Kidney glomerular epithelial cell (primary cell): ENCODE results near the gene PPARG.

Experiments
- DNase-seq: peaks from one replicate; lab custom pipeline; 2025; lab: John Stamatoyannopoulos, UW

The PPARG gene

DNA sequence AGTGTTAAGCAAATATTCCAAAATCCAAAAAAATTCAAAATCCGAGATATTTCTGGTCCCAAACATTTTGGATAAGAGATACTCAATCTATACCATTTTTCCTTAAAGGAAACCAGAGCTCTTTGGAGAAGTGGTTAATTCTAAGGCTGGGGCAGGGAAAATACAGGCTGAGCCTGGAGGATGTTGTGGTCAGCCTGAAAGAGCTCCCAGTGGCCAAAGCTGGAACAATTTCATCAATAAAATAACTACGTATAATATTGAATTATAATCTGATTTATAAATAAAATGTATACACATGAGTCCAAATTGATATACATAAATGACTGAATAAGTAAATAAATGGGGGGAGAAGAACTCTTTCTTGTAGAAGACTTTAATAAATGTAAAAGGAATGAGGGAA, 24.6 kb downstream of the PPARG start:
- DNase-seq, result no peak

DNA sequence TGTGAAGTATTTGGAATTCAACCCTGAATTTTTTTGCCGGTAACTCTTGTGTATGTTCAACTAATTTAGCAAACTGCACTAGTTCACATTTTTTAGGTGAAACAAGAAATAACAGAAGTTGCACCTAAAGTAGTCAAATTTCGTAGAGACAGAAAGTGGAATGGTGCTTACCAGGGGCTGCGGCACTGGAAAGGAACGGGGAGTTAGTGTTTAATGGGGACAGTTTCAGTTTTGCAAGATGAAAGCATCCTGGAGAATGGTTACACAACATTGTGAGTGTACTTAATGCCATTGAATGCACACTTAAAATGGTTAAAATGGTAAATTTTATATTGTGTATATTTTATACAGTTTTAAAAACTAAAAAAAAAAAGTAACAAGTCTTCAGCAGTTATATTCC, 27.4 kb downstream of the PPARG start:
- no peak for DNase-seq

GRCh38 chr3:12316729-12317351, 28.0 kb downstream of the PPARG start:
- DNase-seq, result no peak

DNA sequence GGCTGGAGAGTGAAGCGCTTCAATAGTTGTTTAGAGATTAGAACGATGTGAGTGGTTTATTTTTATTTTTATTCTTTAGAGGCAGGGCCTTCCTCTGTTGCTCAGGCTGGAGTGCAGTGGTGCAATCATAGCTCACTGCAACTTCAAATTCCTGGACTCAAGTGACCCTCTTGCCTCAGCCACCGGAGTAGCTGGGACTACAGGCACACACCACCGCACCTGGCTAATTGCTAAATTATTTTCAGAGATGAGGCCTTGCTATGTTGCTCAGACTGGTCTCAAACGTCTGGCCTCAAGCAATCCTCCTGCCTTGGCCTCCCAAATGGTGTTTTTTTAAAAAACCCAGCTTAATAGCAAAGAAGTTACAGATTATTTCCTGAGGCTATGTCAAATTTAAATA, 29.0 kb downstream of the PPARG start:
- DNase-seq, result no peak

DNA sequence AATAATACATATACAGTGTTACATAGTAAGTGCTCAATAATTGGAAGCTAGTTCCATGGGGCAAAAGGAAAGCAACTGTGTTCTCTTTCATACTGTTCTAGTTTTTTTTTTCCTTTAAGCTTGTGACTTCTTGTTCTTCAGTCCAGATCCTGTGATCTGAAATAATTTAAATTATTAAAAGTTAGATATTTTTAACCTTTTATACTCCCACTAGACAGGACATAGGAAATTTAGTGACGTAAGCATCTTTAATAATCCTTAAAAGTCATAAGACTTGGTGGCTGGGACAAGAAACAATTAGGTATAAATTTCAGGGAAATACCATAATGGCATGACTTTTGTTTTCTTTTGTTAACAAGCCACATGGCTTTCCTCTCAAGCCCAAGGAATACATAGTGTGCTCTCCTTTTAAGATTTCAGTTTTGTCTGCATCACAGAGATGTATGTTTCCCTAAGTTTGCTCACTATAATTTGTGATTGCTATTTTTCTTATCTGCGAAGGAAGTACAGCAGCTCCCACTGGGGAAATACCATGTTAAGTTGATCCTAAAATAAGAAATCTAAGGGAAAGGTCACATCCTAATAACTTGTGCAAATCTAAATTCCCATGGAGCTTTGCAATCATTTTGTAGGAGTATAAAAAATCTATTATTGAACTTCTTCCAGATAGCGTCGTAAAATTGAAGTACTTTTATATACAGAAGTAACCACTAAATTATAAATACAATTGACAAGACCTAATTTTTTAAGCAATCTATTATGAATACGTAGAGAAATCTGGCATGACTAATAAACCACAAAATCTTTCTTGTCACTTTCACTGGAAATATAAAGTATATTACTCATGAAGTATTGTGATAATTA, 30.1 kb downstream of the PPARG start:
- DNase-seq, result no peak

DNA sequence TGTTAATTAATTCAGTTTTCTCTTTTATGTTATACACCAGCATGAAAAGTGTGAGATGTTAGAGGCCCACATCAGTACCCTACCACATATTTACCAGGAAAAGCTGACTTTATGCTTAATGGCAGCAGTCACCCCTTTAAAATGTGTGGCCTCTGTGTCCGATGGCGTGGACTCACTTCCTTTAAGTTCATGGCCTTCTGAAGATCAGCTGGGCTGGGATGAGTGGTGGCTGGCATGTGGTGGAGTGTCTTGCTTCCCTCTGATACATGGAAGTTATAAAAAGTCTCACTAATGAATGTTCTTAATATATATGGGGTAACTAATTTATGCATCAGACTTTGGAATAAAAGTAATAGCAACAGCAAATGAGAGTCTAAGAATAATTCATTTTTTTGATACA, 32.1 kb downstream of the PPARG start:
- no peak for DNase-seq

DNA sequence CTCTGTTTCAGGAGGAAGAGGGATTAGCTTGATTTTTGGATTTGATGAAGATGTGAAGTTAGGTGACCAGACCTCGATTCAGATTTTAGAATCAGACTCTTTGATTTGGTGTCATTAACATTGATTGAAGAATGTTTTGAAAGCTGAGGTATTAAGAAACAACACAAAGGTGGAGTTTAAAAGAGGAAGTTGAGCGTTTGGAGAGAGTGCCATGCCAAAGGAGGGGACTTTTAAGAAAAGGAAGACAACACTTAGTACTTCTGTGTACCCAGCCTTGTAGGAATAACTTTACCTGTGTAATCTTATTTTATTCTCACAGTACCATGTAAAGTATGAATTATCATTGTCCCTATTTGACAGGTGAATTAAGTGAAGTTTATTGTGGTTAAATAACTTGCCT, 34.4 kb downstream of the PPARG start:
- DNase-seq, result no peak

DNA sequence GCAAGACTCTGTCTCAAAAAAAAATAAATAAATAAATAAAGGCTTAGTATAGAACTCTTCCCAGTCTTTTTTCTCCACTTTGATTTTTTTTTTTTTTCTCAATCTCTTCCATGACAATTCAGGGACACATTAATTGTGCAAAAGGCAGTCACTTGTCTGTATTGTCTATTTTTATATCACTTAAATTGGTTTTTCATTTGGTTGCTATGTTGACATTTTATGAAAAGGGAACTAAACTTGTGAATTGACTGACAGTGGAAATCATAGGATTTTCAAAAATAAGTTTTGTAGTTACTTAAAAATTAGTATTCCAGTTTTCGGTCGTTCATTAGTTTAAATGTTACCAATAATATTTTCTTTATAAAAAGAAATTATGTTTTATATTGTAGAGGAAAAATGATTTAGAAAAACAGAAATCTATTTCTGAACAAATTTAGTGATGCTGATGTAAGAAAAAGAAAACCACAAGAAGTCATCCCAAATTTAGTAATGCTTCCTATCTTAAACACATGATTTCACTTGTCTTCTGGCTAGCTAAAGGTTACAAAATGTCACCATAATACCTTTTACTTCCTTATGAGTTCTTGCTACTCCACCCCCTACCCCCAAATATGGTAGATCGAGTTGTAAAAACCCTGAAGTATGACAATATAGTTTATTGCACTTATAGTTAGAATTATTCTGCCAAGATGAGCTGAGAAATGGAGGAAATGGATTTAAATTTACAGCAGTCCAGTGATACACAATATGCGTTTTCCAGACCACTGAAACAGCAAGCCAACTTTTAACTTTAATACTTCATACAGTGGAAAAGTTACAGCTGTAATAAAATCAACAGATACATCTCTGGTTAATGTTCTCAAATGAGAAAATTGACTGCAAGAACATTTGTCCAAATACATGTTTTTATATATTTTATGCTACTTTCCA, 37.0 kb downstream of the PPARG start:
- DNase-seq, result no peak

GRCh38 chr3:12327021-12327420, 38.2 kb downstream of the PPARG start:
- no peak for DNase-seq

DNA sequence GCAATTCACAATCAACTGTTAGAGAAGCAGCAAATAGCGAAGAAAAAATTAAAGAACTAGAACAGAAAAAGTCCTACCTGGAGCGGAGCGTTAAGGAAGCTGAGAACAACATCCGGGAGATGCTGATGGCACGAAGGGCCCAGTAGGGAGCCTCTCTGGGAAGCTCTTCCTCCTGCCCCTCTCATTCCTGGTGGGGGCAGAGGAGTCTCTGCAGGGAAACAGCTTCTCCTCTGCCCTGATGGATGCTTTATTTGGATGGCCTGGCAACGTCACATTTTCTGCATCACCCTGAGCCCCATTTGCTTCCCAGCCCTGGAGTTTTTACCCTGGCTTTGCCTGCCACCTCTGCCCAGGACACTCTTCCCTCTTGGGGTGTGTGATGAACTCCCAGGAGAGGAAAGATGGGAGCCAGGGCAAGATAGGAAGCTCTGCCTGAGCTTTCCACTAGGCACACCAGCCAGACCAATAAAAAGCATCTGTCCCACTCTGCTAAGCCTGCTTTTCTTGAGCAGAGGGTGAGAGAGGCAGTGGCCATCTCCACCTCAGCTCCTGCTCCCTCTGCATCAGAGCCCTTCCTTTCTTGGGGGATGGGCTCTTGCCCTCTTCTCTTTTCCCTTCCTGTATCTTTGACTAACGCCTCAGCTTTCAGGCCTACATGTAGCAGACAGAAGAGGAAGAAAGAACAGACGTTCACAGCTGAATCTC, 39.4 kb downstream of the PPARG start:
- DNase-seq, result no peak

GRCh38 chr3:12328837-12329462, 40.1 kb downstream of the PPARG start:
- DNase-seq, result no peak

DNA sequence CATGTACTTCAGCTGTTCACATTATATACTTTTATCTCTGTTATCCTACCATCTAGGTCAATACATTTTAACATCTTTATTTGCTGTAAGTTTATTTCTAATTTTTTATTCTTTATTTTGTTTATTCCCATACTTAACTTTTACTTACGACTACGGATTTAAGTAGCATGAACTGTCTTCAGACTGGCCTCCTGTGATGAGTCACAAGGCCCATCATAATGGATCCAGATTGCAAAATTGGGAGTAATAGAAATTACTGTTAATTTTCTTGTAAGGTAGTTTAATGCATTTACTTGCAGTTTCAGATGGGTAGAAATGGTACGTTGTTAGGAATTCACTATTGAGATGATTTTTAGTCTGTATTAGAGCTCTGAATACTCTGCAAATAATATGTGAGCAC, 45.9 kb downstream of the PPARG start:
- DNase-seq, result no peak

DNA sequence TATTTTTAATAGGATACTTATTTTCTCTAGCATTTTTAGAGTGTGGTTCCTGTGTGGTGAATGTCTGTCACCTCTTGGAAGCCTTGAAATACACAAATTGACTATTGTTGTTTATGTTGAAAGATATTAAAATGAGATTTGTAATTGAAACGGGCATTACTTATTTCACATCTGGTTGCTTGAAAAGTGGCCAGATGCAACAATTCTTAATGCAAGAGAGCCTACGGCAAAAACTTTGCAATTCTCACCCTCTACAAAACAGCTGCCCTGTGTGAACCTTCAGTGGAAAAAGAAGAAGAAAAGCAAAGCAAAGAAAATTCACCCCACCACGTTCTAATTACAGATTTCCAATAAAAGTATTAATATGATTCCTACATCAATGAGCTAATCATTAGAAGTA, 46.6 kb downstream of the PPARG start:
- DNase-seq, result no peak

DNA sequence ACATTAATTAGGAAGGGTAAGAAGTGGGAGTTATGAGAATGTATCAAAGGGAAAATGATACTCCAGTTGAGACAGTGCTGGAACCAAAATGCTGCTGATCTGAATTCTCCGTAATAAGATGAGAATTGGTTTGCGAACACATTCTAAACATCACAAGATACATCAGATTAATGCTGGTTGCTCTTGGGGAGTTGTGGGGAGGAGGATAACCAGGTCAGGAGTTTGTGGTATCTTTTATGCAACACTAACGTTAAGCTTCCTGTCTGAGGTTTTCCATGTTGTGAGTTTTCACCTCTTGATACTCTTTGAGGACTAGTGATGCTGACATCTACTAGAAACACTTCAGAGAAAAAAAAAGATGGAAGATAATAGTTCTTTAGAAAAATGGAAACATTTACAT, 47.2 kb downstream of the PPARG start:
- no peak for DNase-seq

GRCh38 chr3:12338595-12339546, 50.0 kb downstream of the PPARG start:
- DNase-seq, result no peak

DNA sequence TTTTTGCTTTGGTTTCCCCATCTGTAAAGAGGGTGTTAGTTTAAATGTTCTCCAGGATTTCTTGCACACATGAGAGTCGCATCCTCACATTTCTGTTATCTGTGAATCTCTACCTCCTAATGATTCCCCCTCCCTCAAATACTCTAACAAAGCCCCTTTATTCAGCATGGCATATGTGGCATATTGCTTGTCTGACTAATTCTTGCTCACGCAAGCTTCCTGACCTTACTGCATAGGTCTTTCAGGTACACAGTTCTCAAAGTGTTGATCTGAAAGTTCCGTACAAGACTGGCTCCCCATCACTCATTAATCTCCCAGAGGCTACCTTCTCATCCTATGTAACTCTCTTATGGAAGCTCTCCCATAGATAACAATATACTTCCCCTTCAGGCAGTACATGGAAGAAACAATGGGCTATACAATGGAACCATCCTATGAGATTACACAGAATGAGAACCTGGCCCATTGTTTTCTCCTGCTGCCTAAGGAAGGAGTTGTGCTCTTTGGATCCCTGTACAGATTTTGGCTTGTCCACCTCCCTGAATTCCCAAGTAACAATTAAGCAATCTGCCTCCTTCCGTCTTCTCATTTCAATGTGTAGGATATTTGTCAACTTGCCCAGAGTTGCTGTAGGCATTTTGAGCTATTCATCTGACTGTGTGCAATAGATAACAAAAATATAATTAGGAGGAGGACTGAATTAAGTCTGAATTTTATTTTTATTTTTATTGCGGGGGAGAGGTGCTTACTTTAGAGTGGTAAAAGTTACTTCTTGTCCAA, 51.0 kb downstream of the PPARG start:
- no peak for DNase-seq

- no peak for DNase-seq
Observed at GRCh38 chr3:12340506-12340905, 51.6 kb downstream of the PPARG start.

- no peak for DNase-seq
Observed at GRCh38 chr3:12342151-12342550, 53.3 kb downstream of the PPARG start.

- peak; percentile 18 for DNase-seq
Observed at GRCh38 chr3:12343047-12343501, 54.2 kb downstream of the PPARG start.
